ENCODE results near the gene SPRED3. TPM values are rescaled to one million over a fixed set of nuclear protein-coding genes. Genes with fewer than 3 reads are reported as not detected.

Gene SPRED3, protein sequence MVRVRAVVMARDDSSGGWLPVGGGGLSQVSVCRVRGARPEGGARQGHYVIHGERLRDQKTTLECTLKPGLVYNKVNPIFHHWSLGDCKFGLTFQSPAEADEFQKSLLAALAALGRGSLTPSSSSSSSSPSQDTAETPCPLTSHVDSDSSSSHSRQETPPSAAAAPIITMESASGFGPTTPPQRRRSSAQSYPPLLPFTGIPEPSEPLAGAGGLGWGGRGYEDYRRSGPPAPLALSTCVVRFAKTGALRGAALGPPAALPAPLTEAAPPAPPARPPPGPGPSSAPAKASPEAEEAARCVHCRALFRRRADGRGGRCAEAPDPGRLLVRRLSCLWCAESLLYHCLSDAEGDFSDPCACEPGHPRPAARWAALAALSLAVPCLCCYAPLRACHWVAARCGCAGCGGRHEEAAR
- 3.0 and 6.0 TPM in 2 replicates for total RNA-seq

DNA sequence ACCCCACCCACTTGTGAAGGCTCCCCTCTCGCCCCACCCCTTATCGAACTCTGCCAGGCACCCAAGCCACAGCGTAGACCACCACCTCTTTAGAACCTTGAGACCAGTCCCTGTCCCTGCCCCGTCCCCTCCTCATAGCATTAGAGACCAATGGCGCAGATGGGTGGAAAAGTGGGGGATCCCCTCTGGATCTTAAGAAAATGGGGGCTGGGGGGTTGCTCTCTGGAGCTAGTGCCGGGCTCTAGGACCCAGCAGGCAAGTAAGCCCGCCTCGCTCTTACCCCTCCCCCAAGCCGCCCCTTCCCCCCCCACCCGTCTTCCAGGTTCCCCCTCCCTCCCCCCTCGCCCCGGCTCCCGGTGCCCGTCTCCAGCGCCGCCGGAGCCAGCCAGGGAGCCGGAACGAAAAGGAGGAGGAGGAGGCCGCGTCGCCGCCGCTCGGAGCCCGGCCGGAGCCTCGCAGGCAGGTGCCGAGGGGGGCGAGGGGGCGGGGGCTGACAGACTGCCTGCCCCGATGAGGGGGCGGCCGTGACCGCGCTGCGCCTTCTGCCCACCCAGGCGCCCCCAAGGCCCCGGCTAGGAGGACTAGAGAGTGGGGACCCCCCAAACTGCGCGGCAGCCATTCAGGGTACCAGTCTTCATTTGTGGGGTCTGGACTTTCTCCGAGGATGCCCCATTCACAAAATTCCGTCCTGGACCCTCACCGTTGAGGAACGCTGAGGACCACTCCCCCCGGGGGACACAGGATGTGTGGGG, at the start of gene SPRED3:
TSS of gene SPRED3 (plus strand) at position 349 of the 752 bp plus-strand sequence. CDS start 1,606 bp downstream, outside the sequence.

DNA sequence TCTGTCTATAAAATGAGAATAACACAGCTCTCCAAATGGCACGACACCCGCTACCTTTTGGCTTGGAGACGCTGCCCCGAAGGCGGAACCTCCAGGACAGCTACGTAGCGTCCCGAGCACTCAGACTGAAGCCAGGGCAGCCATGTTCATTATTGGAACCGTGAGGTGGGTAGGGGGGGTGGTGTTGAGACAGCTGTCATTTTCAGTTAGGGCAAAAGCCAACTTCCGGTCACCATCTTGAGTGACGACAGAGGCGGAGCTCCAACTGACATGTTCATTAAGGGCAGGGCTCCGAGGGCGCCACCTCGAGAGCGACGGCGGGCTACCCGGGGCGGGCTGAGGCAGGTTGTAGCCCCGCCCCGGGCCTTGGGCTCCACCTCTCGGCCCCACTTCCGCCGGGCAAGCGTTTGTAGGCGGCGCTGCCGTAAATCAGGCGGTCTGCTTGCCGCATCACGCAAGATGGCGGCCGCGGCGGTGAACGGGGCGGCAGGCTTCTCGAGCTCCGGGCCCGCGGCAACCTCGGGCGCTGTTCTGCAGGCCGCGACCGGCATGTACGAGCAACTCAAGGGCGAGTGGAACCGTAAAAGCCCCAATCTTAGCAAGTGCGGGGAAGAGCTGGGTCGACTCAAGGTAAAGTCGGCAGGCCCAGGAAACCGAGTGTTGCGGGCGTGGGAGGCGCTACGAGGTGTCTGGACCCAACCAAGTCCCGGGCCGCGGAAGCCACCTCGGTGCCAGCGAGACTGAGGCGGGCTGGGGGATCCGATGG, 14.0 kb upstream of the SPRED3 start, which contains the start of gene PSMD8:
TSS of gene PSMD8 (plus strand) at position 240 of the 766 bp plus-strand sequence. CDS start at position 271, 31 bp downstream.

DNA sequence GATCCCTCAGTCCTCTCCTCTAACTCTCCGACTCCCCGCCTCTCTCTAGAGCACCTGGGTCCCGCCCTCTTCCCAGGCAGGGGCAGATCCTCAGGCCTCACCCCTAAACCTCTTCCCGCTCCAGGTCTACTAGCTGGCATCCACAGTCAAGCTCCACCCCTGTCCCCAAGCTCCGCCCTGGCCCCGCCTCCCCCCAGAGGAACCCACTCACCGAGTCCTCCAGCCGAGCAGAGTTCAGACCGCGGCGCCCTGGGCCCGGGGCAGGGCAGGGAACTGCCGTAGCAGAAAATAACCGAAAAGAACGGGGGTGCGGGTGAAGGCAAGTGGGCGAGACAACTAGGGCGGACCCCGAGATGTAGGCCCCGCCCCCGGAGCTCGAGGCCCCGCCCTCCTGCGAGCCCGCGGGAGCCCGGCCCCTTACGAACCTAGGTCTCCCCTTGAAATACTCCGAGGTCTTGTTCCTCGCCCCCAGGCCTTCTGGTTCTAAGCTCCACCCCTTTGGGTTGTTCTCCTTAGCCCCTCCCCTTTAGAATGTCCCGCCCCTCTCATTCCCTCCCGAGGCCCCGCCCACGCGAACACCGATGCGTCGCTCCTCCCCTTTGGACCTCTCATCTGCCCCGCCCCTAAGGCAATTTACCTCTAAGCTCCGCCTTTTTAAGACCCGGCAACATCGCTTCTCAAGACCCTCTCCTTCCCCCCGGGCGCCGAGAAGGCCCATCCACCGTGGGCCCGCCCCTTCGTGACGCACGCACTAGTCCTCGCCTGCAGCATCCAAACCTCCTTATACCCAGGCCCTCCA, 748 bp upstream of the SPRED3 start, which contains the start of gene GGN:
TSS of gene GGN (minus strand) at position 485 of the 799 bp plus-strand sequence. CDS start 773 bp downstream, outside the sequence.

DNA sequence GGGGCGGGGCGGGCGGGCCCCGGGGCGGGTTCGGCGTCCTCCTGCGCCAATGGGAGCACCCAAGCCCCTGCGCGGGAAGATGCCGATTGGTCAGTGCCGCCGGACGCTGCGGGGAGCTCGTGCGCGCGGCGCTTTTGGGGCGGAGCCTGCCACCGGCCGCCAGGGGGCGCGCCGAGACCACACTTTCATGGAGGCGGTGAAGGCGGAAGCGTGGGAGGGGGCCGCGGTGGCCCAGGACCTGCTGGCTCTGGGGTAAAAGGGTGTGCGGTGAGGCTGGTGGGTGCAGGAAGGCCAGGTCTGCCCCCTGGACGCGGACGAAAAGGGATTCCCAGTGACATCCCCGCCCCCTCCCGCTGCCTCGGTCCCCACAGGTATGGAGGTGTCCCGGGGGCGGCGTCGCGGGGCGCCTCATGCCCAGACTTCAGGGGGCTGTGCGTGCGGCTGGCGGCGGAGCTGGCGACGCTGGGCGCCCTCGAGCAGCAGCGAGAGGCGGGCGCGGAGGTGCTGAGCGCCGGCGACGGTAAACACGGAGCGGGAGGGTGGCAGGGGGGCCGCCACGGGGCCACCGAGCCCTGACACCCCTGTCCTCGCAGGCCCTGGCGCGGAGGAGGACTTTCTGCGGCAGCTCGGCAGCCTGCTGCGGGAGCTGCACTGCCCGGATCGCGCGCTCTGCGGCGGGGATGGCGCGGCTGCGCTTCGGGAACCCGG, 14.6 kb downstream of the SPRED3 start, which contains the start of gene FAM98C:
TSS of gene FAM98C (plus strand) at position 127 of the 708 bp plus-strand sequence. CDS start at position 188, 61 bp downstream.

DNA sequence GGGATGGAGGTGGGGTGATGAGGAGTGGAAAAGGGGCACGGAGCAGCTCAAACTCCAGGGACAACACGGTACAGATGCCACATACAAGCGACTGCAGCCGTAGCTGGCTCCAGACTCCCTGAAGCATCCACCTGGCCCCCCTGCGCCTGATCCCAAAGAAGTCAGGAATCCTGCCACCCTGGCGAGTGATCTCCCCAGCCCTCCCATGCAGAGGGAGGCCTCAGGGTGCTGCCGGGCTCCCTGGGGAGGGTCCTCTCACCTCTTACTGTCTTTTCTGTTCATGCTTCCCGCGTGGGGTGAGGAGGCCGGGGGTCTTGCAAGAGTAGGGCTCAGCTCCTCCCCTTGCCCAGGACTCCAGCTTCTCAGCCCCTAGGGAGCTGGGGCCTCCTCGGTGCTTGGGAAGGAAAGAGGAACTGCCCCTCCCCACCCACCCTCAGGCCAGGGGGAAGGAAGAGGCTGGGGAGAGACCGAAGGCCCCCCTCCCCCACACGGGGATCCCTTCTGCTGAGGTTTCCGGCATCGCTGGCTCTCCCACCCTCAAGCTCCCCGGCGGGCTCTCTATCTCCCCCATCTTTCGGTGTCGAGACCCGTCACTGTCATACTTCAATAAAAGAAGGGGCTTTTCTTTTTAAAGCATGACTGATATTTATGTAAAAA, 37.4 kb downstream of the SPRED3 start, which contains the start of gene RASGRP4:
TSS of gene RASGRP4 (minus strand) at position 410 of the 657 bp plus-strand sequence. CDS start at position 282, 128 bp downstream.

DNA sequence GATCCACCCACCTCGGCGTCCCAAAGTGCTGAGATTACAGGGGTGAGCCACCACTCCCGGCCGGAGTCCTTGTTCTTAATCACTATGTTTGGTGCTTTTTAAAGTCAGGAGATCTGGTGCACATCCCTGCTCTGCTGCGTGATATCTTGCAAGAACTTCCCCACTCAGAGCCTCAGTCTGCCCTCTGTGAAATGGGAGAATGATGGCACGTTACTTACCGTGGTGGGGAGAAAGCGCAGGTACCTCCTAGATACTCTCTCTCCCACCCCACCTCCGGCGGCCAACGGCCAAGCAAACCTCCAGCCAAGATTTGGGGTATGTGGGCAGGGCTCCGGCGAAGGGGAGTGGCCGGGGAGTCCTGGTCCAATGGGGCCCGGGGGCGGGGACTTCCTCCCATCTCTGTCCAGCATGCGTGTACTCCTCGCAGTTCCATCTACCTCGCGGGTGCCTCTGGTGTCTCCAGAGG, 44.8 kb downstream of the SPRED3 start, which contains the start of gene RYR1:
TSS of gene RYR1 (plus strand) at position 424 of the 466 bp plus-strand sequence. CDS start 139 bp downstream, outside the sequence.

Other genes starting within 250 kb of the SPRED3 start
- gene DPF1, start 164.5 kb upstream of the SPRED3 start, total RNA-seq: 1.0 and 1.6 TPM in 2 replicates
- gene PPP1R14A, start 132.3 kb upstream of the SPRED3 start, total RNA-seq: 5.1 and 7.0 TPM in 2 replicates
- 10.9 and 17.7 TPM in 2 replicates for gene SPINT2, start 124.1 kb upstream of the SPRED3 start, total RNA-seq
- gene C19orf33, start 84.4 kb upstream of the SPRED3 start, total RNA-seq: not detected in 2 replicates
- 103 and 109 TPM in 2 replicates for gene YIF1B, start 72.8 kb upstream of the SPRED3 start, total RNA-seq
- 9.3 and 13.0 TPM in 2 replicates for gene KCNK6, start 68.9 kb upstream of the SPRED3 start, total RNA-seq
- gene CATSPERG, start 52.9 kb upstream of the SPRED3 start, total RNA-seq: 2.4 and 6.5 TPM in 2 replicates
- gene PSMD8, start 14.1 kb upstream of the SPRED3 start, total RNA-seq: 243 and 262 TPM in 2 replicates
- 0.46 and 0.86 TPM in 2 replicates for gene GGN, start 663 bp upstream of the SPRED3 start, total RNA-seq
- 8.7 and 9.1 TPM in 2 replicates for gene FAM98C, start 14.4 kb downstream of the SPRED3 start, total RNA-seq
- gene RASGRP4, start 37.5 kb downstream of the SPRED3 start, total RNA-seq: not detected in 2 replicates
- under 0.01 and 0.03 TPM in 2 replicates for gene RYR1, start 45.0 kb downstream of the SPRED3 start, total RNA-seq
- gene MAP4K1, start 229.3 kb downstream of the SPRED3 start, total RNA-seq: 0.07 and 0.46 TPM in 2 replicates
- gene EIF3K, start 230.5 kb downstream of the SPRED3 start, total RNA-seq: 202 and 241 TPM in 2 replicates